ENCODE measurements around the gene TSPAN9.

TSPAN9 gene

DNA sequence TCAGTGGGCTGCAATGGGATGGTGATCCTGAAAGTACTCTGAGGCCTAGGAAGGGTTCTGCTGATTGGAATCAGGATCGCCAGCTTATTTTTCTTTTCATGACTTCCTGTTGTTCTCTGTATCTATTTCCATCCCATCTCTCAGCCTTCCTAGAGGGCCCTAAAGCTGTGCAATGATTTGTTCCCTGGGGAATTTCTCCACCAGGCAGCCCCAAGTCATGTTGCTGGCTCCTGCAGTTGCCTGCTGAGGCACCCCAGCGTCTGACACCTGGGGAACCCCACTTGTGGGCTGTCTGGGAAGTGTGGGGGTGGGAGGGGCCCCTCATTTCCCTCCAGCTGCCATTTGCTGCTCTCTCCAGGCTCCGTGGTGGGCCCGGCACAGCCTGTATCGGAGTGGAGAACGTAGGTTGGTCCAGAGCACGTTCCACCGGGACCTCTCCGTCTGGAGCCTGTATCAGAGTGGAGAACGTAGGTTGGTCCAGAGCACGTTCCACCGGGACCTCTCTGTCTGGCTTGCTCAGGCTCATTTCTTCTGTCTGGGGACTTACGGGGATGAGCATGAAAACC, 138.3 kb downstream of the TSPAN9 start:
- DNase-seq, result no peak

DNA sequence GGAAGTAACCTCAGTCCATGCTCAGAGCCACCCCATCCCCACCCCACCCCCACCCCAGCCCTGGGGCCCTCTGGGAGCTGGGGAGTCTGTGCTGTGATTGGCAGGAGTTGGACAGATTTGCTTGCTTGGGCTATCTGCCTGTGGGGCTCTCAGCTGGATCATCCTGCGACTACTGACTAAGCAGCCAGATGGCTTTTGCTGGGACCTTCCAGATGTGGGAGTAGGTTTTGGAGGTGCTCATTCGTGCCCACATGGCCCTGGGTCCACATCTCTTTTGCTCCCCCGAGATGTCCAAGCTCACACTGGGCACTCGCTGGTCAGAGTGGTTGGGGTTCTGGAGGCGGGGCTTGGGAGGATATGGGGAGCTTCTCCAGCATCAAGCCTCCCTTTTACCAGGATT, 138.9 kb downstream of the TSPAN9 start:
- no peak for DNase-seq

DNA sequence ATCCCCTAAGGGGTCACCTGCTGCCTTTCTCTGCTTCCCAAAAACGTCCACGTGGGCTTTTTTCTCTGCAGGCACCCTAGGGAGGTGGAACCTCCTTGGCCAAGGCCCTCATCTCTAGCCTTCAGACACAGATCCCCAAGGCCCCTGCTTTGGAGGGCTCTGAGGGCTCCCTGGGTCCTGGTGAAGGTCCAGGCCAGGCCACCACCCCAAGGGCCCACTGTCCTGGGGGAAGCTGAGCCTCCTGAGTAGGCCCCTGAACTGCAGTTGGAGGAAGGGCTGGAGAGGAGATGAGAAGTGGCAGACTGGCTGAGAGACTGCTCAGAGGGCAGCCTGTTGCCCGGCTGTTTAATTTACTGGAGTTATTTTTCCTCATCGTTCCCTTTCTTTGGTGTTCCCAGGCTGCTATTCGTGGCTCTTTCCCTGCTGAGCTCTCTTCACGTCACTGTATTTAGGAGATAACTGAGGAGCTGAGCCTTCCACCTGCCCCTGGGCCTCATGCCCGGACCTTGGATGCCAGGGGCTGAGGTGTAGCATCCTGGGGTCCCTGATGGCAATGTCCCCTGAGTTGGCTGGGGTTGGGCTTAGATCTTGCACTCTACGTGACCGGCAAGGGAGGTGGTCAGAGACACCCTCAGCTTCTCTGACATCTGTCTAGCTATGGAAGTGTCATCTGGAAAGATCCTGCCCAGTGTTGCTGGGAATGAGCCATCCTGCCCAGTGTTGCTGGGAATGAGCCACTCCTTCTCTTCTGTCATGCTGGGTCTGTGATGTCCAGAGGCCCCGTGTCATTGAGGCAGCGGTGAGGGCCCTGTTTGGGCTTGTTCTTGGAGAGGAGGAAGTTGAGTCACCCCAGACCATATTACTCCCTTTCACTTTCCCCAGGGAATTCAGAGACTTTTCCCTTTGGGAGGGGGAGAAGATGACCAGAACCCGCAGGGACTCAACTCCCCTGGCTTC, 139.8 kb downstream of the TSPAN9 start:
- DNase-seq, result no peak

DNA sequence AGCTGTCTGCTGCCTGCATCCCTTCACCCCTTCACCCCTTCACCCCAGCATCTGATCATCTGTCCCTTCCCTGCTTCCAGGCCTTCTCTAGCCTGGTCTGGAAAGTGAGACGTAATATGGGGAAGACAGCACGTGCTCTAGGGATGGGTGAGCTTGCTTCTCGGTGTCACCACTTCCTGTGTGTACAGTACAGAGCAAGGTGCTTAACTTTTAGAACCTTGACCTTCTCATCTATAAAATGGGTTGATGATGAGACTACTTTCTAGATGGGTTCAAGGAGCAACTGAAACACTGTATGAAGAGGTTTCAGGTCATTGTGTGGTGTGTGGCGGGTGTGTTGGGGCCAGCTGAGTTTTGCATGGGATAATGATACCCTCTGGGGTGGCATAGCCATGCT, 140.5 kb downstream of the TSPAN9 start:
- DNase-seq, result no peak

DNA sequence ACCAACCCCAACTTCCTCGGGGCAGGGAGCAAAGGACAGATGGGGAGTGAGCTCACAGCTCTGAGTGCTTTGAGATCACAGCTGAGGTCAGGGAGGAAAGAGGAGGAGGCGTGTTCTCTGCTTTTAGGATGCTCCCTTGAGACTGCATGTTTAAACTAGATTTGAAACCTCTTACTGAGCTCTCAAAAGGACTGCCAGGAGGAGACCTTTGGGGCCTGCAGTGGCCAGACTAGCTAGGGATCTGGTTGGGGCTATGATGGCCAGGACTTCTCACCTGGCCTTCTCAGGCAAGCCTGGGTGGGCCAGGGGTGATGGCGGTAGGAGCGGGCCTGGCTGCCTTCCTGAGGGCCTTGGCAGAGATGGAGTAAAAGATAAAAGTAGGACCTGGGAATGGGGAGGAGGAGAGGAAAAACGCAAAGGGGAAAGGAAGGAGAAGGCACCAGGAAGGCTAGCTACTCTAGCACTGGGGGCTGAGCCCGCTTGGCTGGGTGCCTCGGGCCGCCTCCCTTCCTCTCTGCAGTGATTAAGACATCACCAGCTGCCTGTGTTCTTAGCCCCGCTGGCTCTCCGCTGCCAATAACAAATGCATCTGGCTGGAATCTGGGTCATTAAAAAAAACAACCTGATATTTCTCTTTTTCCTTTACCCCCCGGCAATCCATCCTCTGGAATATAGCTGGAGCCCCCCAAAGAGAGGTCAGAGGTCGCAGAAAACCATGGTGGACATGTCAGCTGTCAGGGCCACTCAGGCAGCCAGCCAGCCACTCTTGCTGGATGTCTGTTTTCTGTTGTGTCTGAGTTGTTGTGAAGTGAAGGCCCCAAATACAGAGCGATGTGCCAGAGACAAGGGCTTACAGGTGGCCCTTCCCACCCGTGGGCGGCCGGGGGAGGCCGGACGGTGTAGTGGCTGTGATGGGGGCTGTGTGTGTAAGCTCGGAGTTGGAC, 141.3 kb downstream of the TSPAN9 start:
- DNase-seq, result no peak

DNA sequence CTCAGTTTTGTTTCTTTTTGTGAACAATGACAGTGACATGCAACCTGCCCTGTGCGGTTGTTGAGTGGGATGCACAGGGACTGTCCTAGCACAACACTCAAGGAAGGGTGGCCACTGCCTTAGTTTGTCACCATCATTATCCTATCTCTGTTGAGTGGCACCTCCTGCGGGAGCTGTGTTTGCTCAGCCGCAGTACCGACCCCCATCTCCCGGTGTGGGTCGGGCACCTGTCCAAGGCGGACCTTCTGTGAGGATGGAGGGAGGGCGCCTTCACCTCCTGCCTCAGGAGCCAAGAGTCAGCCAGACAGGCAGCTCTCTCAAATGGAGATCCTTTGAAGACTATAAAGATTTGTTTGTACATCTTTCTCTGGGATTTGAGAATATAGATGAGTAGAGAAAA, 142.1 kb downstream of the TSPAN9 start:
- no peak for DNase-seq

DNA sequence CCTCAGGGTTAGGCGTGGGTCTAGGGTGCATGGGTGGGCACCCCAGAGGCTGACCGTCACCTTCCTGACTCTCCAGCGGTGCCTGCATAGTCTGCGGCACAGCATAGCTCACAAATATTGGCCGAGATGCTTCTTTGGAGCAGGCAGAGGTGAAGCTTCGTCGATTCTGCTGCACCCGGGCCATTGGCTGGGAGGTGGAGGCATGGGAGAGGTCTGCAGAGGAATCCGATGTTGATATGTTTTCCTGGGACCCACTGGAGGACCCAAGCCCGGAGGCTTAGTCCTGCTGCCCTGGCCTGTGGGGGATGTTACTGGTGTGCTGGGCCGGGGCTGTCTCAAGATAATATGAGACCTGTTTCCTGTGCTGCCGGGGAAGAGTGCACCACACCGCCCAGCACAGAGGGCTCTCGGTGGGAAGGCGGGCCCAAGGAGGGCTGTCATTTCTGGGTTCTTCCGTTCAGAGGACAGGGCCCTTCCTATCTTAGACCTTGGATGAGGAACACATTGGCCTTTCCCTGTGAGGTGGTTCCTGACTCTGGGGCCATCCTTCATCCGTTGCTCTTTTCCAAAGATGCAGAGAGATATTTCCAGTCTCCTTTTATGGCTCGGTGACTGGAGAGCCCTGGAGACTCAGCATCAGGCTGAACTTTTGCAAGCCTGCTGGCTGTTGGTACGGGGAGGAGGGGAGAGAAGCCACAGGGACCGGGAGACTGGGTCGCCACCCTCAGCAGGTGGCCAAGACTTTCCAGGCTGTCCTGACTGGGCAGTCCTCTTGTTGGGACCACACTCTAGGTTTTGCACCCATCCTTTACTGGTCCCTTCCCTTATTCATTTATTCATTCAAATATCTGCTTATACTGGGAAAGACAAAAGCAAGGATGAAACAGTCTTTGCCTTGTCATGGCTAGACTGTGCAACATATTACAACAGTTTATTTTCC, 143.5 kb downstream of the TSPAN9 start:
- no peak for DNase-seq

DNA sequence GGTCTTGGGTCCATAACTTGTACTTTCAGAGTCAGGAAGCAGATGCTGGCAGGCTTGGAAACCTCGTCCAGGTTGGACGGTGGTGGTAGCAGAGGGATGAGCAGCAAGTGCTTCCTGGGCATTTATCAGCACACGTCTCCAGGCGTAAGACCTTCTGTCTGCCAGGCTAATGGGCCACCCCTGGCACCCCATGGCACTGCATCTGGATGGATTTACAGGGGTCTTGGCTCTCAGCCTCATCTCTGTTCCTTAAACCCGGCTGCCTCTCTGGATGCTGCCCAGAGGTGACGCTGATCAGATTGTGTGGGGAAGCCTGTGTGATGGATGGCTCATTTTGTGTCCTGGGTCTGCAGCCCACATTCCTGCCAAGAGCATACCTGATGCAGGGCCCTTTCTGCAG, 145.1 kb downstream of the TSPAN9 start:
- DNase-seq, result no peak

DNA sequence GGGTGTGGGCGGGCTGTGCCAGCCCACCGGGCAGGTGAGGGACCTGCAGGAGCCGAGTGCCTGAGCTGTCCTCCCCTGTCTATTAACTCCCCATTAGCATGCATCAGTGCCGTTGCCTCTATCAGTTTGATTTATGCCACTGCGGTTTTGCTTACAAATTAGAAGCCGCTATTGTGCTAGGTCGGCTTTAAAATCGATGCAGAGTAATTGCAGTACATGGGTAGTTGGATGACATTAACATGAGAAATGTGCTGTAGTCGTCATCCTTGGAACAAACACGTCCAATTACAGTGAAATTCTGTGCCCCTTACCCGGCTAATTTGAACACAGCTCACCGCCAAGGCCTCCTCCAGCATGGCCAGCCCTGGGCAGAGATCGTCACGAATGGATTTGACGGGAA, 145.8 kb downstream of the TSPAN9 start:
- DNase-seq, result no peak

DNA sequence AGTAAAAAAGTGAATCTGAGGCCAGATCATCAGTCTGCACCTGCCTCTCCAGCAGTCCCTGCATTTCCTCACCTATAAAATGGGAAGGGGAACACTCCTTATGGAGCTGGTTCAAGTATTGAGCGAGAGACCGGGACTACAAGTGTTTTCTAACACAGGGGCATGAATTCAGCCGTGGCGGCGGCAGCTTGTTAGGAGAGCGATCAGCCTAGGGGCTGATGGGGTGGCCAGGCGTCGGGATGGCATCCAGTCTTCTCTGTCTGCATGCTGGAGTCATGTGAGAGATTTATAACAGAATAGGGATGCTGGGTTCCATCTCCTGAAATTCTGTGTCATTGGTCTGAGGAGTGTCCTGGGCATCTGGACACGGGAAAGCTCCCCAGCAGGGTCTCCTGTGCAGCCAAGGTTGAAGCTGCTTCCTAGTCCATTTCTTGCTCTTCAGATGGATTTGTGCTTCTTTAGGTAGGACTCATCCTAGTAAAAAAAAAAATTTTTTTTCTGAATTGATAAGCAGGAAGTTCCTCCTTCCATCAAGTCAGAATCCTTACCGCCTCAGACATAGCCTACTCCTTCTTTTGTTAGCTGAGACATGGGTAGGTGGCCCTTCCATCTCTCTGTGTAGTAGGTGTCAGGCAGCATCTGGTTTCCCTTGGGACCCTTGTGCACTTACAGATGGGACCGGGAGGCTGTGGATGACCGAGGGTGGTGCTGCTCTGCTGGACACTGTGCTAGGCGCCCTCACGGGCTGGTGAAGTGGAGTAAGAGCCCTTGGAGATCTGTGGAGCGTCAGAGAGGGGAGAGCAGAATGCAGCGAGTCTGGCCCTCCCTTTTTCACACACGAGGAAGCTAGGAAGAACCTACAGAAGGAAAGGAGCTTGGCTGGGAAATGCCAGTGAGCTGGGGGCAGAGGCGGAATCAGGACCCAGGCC, 146.7 kb downstream of the TSPAN9 start:
- DNase-seq, result no peak

DNA sequence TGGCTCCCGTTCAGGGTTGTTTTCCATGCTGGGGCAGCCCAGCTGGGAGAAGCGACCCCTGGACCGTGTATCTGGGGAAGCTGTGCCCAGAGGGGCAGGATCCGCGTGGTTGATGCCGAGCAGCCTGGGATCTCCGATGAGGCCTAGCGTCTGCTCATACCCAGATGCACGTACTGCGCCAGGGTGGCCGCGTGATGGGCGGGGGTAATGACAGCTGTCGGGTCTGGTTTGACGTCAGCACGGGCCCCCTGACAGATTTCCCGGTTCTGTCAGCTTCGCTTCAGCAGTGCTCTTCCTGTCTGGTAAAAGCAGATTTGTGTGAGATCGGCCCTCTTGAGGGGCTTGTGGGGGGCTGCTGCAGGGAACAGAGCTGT, 147.3 kb downstream of the TSPAN9 start:
- DNase-seq, result no peak

DNA sequence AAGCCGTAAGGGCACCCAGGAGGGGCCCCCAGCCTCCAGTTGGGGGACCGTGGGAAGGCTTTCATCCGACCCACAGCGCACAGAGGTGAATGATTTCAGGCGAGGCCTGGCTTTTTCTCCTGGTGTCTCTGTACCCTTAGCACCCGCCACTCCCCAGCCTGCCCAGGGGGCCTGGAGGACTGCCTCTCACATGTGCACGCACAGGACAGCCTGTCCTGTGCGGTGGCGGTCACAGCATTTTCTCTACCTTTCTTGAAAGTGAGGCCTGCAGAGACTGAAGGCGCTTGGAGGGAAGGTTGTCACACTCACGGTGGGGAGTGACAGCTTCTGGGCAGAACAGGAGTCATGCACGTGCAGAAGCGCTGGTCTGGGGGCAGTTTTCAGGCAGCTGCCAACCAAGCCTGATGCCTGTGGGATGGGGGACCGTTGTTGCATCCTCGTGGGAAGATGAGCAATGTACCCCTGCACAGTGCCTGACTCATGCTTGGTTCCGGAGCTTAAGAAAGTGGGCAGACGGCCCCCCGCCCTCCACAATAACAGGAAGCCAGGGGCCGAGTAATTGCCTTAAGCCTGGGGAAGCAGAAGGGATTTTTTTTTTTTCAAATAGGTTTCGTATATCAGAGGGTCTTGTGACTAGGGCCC, 148.1 kb downstream of the TSPAN9 start:
- no peak for DNase-seq

DNA sequence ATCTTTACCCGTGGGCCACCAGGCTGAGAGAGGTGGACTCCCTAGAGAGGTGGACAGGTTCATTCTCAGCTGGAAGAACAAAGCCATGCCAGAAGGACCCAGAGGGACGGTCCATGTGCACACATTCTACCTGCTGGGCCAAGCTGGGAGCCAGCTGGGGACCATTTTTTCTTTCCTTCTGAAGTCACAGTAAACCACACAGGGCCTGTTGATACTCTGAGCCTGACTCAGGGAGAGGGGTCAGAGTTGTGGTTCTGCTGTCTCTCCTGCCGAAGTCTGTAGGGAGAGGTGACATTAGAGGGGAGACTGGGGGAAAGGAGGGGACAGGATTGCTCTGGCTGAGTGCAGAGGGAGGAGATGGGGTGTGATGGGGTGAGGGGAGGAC, 148.6 kb downstream of the TSPAN9 start:
- no peak for DNase-seq

DNA sequence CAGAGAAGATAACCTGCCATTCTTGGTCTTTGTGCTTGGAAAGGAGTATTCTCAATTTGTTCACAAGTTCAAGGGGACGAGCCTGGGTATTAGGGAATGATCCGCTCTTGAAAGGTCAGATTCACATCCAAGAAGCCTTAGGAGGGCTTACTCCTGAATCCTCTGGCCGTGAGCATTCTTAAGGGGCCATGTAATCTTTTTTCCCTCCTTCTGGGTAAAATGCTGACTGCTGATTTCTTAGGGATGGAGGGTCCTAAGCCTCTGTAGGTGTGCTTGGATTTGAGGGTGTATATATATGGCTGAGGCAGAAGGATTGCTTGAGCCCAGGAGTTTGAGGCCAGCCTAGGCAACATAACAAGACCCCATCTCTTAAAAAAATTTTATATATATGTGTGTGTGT, 149.1 kb downstream of the TSPAN9 start:
- no peak for DNase-seq

DNA sequence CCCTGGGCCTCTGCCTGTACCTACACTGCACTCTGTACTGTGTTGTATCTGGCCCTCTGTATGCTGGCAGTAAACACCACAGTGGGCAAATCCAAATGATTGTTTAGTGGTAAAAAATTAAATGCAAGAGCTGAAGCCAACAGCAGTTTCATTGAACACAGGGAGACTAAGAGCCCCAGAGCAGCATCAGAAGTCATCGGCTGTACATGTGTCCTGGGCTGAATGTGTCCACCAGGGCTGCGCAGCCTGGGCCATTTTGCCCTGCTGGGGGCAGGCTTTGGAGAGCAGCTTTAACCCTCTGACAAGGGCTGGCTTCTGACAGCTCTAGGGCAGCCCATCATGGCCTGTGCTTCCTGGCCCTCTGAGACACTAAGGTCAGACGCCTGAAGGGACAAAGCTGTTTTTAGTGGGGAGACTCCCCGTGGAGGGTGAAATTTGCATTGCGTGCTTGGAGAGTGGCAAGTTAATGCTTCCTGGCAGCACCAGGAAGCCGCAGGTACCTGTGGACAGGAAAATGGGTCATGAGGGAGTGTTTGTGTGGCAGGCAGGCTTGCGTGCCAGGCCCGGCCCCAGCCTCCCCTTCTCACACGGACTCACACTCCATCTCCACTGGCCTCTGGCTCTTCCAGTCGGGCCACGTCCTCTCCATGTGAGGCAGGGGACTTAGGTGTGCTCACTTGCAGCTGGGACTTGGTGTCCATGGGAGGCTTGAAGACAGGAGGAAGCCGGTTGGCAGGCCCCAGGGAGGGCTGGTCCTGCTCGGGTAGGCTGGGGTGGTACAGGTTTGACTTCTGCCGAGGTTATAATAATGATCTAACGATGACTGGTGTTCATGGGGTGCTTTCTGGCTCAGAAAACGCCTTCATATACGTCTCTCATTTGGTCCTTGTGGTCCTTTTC, 150.1 kb downstream of the TSPAN9 start:
- no peak for DNase-seq

DNA sequence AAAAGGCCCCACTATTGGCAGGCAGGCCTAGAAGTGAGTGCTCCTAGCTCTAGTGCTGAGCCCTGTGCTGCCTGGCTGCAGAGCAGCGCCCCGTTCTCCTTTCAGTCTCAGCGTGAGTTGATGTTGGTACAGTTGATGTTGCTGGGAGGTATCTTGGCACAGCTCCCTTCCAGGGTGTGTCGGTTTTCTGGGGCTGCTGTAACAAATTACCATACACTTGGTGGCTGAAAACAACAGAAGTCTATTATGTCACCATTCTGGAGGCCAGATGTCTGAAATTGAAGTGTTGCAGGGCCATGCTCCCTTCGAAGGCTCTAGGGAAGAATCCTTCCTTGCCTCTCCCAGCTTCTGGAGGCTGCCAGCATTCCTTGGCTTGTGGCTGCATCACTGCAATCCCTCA, 151.4 kb downstream of the TSPAN9 start:
- no peak for DNase-seq

DNA sequence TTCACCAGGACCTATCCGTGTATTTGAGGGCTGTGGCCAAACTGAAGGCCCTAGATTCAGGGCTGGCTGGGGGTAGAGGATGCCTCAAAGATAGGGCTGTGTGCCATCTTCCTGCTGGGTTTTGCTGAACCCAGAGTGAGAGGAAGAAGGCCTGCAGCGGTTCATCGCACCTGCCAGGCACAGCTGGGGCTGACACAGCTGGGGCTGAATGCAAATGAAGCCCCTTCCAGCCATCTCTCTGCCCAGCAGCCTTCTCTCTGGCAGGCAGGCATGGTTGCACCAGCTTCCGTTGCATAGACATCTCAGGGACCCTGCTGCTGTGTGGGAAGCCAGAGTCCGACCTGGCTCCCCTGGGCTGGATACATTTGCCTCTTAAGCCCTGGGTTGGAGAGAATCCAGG, 152.4 kb downstream of the TSPAN9 start:
- DNase-seq, result no peak

DNA sequence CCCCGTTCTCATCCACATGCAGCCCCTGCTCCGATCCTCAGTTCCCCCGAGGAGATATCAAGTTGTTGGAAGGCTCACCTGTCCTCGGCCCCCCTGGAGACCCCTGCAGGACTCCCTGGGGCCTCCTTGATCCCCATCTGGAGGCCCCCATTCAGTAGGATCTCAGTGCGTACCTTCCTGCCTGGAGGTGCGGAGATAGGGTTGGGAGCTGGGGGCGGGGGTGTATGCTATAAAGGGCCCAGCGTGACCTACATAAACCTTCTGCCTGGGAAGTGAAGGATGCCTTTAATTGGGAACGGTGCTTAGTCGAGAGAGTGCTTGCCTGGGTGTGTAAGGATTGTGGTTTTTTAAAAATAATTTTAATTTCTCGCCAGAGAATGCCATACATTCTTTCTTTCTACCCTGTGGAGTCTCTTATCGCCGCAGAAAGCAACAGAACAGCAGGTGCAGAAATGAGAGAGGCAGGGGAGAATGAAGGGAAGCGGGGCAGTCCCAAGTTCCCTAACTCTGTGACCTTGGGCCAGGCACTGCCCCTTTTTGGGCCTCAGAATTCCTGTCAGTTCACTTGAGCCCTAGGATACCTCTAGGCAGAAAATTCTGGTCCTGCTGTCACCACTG, 153.7 kb downstream of the TSPAN9 start:
- no peak for DNase-seq

DNA sequence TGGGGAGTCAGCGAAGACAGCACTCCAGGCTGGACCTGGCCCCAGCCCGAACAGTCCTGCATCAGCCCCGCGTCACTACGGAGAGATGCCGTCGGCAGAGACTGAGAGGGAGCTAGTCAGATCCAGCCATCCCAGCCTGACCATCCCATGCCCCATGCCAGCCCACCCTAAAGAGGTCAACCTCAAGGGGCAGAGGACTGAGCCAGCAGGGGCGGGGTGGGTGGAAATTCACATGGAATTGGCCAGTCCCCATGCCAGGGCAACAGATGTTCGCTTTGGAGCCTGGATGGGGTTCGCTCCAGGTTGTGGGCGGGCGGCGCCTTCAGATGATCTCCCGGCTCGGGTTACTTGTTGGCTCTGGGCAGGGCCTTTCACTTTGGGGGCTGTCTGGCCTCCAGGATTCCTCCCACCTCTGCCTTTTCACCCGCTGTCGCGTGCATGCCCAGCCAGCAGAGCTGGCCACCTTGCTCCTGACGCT, 154.3 kb downstream of the TSPAN9 start:
- DNase-seq, result no peak
